Neural crest cell (in vitro differentiated cells): ENCODE results near the gene MAP3K8. TPM values are rescaled to one million over a fixed set of nuclear protein-coding genes. Genes with fewer than 3 reads are reported as not detected.

Experiments used
- DNase-seq: peaks from one replicate; pipeline ENCODE4 v3.0.0; 2021; ENCODE audit warnings: low read depth, mixed read lengths, low spot score
- H3K27ac Mint-ChIP-seq: one replicate; pipeline ENCODE4 v1.8.0; 2021; ENCODE audit warnings: mild to moderate bottlenecking, mixed read lengths; ENCODE audit not compliant: unreplicated experiment
- H3K27me3 Mint-ChIP-seq: 2 replicates; pipeline ENCODE4 v1.8.0; 2021; ENCODE audit warnings: low read depth, mild to moderate bottlenecking, mixed read lengths
- H3K36me3 Mint-ChIP-seq: 2 replicates; pipeline ENCODE4 v1.8.0; 2021; ENCODE audit warnings: low read depth, mild to moderate bottlenecking, mixed read lengths
- H3K4me1 Mint-ChIP-seq: 2 replicates; pipeline ENCODE4 v1.8.0; 2021; ENCODE audit warnings: mixed read lengths
- H3K4me3 Mint-ChIP-seq: one replicate; pipeline ENCODE4 v1.8.0; 2021; ENCODE audit warnings: mild to moderate bottlenecking, mixed read lengths
- H3K9me3 Mint-ChIP-seq: 2 replicates; pipeline ENCODE4 v1.8.0; 2021; ENCODE audit warnings: mixed read lengths
- total RNA-seq: library from RNA; stranded (reverse); gene quantifications from 2 replicates; pipeline ENCODE4 v1.2.1, GENCODE V29; 2021
- TF ChIP-seq, protein P1 (sequence below): fragments of 200-600 bp; sonication (generic); conservative IDR thresholded peaks from 2 replicates; pipeline ENCODE4 v1.5.0; 2021; ENCODE audit warnings: antibody characterized with exemption, mild to moderate bottlenecking

MAP3K8 gene
- total RNA-seq, 1 donor from 2014 or later, result 1.4 TPM

DNA sequence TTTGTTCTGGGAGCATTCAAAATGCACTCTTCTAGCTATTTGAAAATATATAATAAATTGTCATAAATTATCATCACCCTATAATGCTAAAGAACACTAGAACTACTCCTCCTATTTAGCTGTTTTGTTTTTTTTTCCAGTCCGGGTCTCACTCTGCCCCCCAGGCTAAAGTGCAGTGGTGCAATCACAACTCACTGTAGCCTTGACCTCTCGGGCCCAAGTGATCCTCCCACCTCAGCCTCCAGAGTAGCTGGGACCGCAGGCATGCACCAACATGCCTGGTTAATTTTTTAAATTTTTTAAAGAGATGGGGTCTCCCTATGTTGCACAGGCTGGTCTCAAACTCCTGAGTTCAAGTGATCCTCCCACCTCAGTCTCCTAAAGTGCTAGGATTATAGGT lies 43.8 kb upstream of the MAP3K8 start:
- DNase-seq, result no peak
- H3K36me3 Mint-ChIP-seq, result no peaks in the 10 kb centered on the region
- no peak overlapping the region for H3K4me3 Mint-ChIP-seq
- no peak overlapping the region for H3K27ac Mint-ChIP-seq
- TF ChIP-seq, protein P1, sequence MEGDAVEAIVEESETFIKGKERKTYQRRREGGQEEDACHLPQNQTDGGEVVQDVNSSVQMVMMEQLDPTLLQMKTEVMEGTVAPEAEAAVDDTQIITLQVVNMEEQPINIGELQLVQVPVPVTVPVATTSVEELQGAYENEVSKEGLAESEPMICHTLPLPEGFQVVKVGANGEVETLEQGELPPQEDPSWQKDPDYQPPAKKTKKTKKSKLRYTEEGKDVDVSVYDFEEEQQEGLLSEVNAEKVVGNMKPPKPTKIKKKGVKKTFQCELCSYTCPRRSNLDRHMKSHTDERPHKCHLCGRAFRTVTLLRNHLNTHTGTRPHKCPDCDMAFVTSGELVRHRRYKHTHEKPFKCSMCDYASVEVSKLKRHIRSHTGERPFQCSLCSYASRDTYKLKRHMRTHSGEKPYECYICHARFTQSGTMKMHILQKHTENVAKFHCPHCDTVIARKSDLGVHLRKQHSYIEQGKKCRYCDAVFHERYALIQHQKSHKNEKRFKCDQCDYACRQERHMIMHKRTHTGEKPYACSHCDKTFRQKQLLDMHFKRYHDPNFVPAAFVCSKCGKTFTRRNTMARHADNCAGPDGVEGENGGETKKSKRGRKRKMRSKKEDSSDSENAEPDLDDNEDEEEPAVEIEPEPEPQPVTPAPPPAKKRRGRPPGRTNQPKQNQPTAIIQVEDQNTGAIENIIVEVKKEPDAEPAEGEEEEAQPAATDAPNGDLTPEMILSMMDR, result no peak
- H3K27me3 Mint-ChIP-seq, result peaks cover 9% of the 10 kb centered on the region
- peaks cover 7% of the 10 kb centered on the region for H3K4me1 Mint-ChIP-seq
- no peaks in the 10 kb centered on the region for H3K9me3 Mint-ChIP-seq

GRCh38 chr10:30391266-30391665 lies 42.7 kb upstream of the MAP3K8 start:
- H3K27ac Mint-ChIP-seq, result no peak overlapping the region
- no peaks in the 10 kb centered on the region for H3K36me3 Mint-ChIP-seq
- DNase-seq, result no peak
- no peak overlapping the region for H3K4me3 Mint-ChIP-seq
- no peaks in the 10 kb centered on the region for H3K9me3 Mint-ChIP-seq
- TF ChIP-seq, protein P1, result no peak
- peaks cover 7% of the 10 kb centered on the region for H3K4me1 Mint-ChIP-seq
- peaks cover 9% of the 10 kb centered on the region for H3K27me3 Mint-ChIP-seq

- H3K27ac Mint-ChIP-seq, result no peak overlapping the region
- no peaks in the 10 kb centered on the region for H3K36me3 Mint-ChIP-seq
- peaks cover 7% of the 10 kb centered on the region for H3K4me1 Mint-ChIP-seq
- TF ChIP-seq, protein P1, result peak; percentile 95
- peak; percentile 82 for DNase-seq
- H3K27me3 Mint-ChIP-seq, result peaks cover 12% of the 10 kb centered on the region
- H3K4me3 Mint-ChIP-seq, result no peak overlapping the region
- H3K9me3 Mint-ChIP-seq, result no peaks in the 10 kb centered on the region
These were observed 41.4 kb upstream of the MAP3K8 start for GRCh38 chr10:30392564-30392990.

GRCh38 chr10:30396293-30396692 lies 37.7 kb upstream of the MAP3K8 start:
- TF ChIP-seq, protein P1, result no peak
- Mint-ChIP-seq H3K27me3 (peaks cover 12% of the 10 kb centered on the region), H3K4me1 (peaks cover 4% of the 10 kb centered on the region), H3K27ac (no peak overlapping the region), H3K4me3 (no peak overlapping the region), H3K9me3 (no peaks in the 10 kb centered on the region), H3K36me3 (no peaks in the 10 kb centered on the region)
- no peak for DNase-seq

DNA sequence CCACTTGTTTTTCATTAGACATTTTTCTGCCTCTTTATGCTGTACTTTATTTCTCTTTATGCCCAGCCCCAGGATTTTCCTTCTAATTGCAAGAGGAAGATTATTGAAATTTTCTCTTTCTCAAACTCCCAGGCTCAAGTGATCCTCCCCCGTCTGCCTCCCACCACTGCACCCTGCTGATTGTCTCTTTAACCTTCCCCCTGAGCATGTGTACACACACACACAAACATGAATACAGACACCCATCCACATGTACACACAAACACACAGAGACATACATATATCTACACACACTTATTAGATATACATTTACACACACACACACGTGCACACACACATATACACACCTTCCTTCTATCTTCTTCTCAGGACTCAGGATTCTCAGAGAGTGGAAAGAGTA lies 37.3 kb upstream of the MAP3K8 start:
- TF ChIP-seq, protein P1, result no peak
- Mint-ChIP-seq H3K9me3 (no peaks in the 10 kb centered on the region), H3K27ac (no peak overlapping the region), H3K4me3 (no peak overlapping the region), H3K27me3 (peaks cover 9% of the 10 kb centered on the region), H3K4me1 (peaks cover 4% of the 10 kb centered on the region), H3K36me3 (no peaks in the 10 kb centered on the region)
- DNase-seq, result no peak

GRCh38 chr10:30398193-30398592 lies 35.8 kb upstream of the MAP3K8 start:
- Mint-ChIP-seq H3K27me3 (peaks cover 6% of the 10 kb centered on the region), H3K27ac (no peak overlapping the region), H3K4me3 (no peak overlapping the region), H3K9me3 (no peaks in the 10 kb centered on the region), H3K36me3 (no peaks in the 10 kb centered on the region), H3K4me1 (no peaks in the 10 kb centered on the region)
- no peak for DNase-seq
- TF ChIP-seq, protein P1, result no peak
